ENCODE measurements around the gene MCTP1.

Gene MCTP1

GRCh38 chr5:95076395-95077185, 208.3 kb downstream of the MCTP1 start:
- DNase-seq (ENCODE audit: low read depth, low spot score): no peak

DNA sequence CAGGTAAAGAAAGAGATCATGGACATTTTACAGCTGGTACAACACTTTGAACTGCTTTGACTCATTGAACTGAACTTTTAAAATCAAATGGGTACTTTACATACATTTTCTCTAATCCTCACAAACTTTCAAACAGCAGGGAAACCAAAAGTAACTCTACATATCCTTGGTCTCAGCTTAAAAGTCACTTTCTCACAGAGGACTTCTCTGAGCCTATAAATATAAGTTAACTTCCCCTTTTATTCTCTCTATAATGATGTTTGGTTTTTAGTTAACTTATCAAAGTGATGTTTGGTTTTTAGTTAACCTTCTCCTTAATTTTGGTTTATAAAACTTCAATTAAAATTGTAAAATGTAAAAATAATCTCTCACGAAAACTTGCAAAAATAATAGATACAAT, 209.8 kb downstream of the MCTP1 start:
- DNase-seq (ENCODE audit: low read depth, low spot score): no peak

GRCh38 chr5:95072281-95072680, 212.6 kb downstream of the MCTP1 start:
- no peak for DNase-seq (ENCODE audit: low read depth, low spot score)

- DNase-seq (ENCODE audit: low read depth, low spot score): no peak
Observed at GRCh38 chr5:95070866-95071265, 214.0 kb downstream of the MCTP1 start.

DNA sequence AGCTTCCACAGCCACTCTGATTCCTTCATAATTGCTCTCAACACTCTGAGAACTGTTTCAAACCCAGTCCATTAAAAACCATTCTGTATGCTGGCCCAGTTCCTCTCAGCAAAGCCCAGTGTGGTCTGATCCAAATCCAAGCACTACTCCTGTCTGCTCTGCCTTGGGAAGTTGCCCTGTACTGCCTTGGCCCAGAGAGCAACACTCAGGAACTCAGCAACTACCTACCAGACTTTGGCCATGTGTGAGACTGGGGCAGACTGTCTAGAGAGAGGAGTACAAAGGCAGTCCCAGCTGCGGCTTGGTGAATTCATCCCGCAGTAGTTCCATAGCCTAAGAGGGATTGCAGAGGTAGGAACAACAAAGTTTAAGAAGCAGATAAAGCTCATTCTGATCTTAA, 214.4 kb downstream of the MCTP1 start:
- DNase-seq (ENCODE audit: low read depth, low spot score): no peak

GRCh38 chr5:95069948-95070347, 214.9 kb downstream of the MCTP1 start:
- no peak for DNase-seq (ENCODE audit: low read depth, low spot score)

GRCh38 chr5:95069021-95069420, 215.9 kb downstream of the MCTP1 start:
- no peak for DNase-seq (ENCODE audit: low read depth, low spot score)

DNA sequence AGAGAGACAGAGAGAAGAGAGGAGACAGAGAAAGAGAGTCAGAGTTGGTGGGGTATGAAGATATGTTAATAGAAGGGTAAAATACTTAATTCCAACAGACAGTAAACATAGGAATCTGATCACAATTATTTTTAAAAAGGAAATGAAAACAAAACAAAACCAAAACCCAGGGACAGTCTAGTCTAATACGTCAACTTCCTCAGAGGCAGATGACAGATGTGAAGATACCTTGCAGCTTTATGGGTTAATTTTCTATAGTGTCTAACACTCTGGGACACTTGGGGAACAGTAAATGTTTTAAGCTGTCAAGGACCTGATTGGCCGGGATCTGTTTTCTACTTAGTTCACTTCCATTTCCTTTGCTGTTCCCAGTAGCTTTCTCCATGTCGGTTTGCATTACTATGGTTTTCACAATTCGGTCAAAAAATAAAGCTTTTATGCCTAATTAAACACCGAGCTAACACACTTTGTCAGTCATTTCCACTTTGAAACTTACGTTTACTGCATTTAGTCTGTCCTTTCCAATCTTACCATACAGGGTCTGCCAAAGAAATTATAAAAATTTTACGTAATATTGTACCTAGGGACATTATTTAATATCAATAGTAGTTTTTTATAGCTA, 216.5 kb downstream of the MCTP1 start:
- no peak for DNase-seq (ENCODE audit: low read depth, low spot score)

- no peak for DNase-seq (ENCODE audit: low read depth, low spot score)
Observed at GRCh38 chr5:95066048-95066447, 218.8 kb downstream of the MCTP1 start.

- no peak for DNase-seq (ENCODE audit: low read depth, low spot score)
Observed at GRCh38 chr5:95063492-95063891, 221.4 kb downstream of the MCTP1 start.

- no peak for DNase-seq (ENCODE audit: low read depth, low spot score)
Observed at GRCh38 chr5:95060098-95060497, 224.8 kb downstream of the MCTP1 start.

DNA sequence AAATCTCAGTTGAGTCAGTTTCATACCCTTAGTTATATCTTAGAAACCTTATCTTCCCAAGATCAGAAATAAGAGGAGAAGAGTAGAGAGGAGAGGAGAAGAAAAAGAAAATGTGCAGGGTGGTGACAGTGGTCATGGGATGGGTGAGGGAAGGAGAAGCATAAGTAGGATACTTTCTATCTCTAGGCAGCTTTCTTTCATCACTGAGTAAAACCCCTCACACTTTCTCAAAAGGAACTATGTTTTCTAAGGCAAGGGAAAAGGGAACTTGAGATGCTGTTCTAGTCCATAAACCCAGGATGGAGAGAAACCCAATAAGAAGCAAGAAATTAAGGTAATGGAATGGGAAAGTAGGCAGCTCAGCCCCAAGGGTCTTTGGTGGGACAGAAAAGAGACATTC, 225.3 kb downstream of the MCTP1 start:
- no peak for DNase-seq (ENCODE audit: low read depth, low spot score)

DNA sequence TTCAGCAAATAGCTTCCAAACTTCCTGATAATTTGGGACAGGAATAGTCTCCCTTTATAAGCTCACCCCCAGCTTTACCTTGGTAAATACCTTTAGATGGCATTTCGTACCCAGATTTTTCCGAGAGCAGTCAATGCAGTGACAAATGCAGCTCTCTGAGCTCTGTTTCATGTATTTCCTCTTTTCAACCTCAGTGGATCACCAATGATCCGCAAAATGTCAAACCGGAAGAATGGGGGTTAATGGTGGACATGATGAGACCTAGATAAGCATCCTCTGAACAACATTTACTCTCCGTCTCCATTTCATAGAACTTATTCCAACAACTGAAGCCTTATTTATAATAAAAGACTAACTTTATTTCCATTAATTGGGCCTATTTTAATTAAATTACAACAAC, 227.3 kb downstream of the MCTP1 start:
- no peak for DNase-seq (ENCODE audit: low read depth, low spot score)

DNA sequence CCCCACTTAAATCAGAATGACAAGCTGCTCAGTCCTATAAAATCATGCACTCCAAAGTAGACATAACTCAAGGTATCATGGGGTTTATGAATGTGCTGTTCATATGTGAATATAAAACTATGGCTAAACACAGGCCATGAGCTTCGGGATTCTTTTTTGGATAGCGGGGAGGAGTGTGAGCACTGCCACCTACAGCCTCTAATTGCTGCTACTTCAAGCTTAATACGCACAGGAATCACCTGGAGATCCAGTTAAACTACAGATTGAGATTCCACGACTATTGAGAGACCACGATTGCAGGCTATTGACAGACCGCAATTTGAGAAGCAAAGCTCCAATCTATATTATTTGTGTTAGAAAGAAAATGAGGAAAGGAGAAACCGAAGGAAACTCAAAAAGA, 231.6 kb downstream of the MCTP1 start:
- DNase-seq (ENCODE audit: low read depth, low spot score): no peak

- no peak for DNase-seq (ENCODE audit: low read depth, low spot score)
Observed at GRCh38 chr5:95050708-95051107, 234.2 kb downstream of the MCTP1 start.

GRCh38 chr5:95048628-95049027, 236.3 kb downstream of the MCTP1 start:
- no peak for DNase-seq (ENCODE audit: low read depth, low spot score)

GRCh38 chr5:95045181-95045965, 239.5 kb downstream of the MCTP1 start:
- no peak for DNase-seq (ENCODE audit: low read depth, low spot score)

GRCh38 chr5:95044096-95044495, 240.8 kb downstream of the MCTP1 start:
- DNase-seq (ENCODE audit: low read depth, low spot score): no peak

DNA sequence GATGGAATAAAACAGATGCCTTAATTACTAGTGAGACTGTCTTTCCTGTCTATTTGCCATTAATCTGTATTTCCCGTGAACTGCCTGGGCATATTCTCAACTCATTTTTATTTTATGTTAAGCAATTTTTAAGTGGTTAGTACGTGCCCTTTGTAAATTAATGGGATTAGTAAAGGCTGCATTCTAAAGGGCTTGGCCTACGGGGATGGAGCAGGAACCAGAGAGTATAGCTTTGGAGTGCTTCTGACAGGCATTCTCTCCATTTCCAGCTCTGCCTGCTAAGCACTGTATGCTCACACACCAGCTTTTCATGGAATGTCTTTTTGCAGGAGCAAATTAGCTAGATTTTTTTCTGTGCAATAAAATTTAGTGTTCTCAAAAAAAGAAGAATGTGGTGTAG, 241.2 kb downstream of the MCTP1 start:
- no peak for DNase-seq (ENCODE audit: low read depth, low spot score)

GRCh38 chr5:95043234-95043633, 241.7 kb downstream of the MCTP1 start:
- DNase-seq (ENCODE audit: low read depth, low spot score): no peak

DNA sequence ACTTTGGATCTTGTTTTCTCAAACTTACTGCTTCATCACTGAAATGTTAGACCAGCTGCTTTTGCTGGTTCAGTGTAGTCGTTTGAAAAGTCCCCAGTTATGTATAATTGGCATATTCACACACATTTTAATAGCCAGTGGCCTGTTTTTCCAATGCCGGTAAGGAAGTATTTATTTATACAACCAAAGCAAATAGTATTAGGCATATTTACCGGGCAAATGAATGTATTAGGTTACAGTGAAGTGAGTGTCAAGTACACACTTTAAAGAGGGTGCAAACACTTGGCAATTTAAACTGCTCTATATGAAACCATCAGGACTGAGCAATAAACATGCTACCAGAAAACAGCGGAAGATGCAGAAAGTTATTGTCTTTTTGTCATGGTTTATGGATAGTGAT, 242.9 kb downstream of the MCTP1 start:
- no peak for DNase-seq (ENCODE audit: low read depth, low spot score)

GRCh38 chr5:95035891-95036685, 248.8 kb downstream of the MCTP1 start:
- no peak for DNase-seq (ENCODE audit: low read depth, low spot score)

Data from activated CD4-positive, CD25-positive, alpha-beta regulatory T cell treated with anti-CD3 and anti-CD28 coated beads, Interleukin-2, amount 50 U/mL, for 16 hours (primary cell).